Tibial nerve (tissue), 4 donors: ENCODE results near the gene PRKCH. TPM values are rescaled to one million over a fixed set of nuclear protein-coding genes. Genes with fewer than 3 reads are reported as not detected.

Source experiments
- DNase-seq, 2 donors: peaks; one replicate each; pipeline ENCODE4 v3.0.0-alpha.2; 2019; ENCODE audit warnings: low spot score in 2 of 2
- H3K27ac ChIP-seq, 4 donors: fragments of 200-600 bp; sonication (generic) in 3 of 4; one replicate each; pipeline ENCODE4 v1.5.1; 2017 to 2019; ENCODE audit warnings: mild to moderate bottlenecking in 1 of 4
- H3K27me3 ChIP-seq, 2 donors: fragments of 200-600 bp; sonication (generic) in 1 of 2; one replicate each; pipeline versions ENCODE4 v1.5.1 to v1.6.0; 2017 to 2019
- H3K36me3 ChIP-seq, 3 donors: fragments of 200-600 bp; sonication (generic); one replicate each; pipeline ENCODE4 v1.5.1; 2018 to 2019
- H3K4me1 ChIP-seq, 4 donors: fragments of 200-600 bp; sonication (generic) in 3 of 4; one replicate each; pipeline ENCODE4 v1.5.1; 2017 to 2019
- H3K4me3 ChIP-seq, 4 donors: fragments of 200-600 bp; sonication (generic) in 3 of 4; one replicate each; pipeline ENCODE4 v1.5.1; 2017 to 2019; ENCODE audit warnings: mild to moderate bottlenecking in 1 of 4, moderate library complexity in 1 of 4
- H3K9me3 ChIP-seq, 4 donors: fragments of 200-600 bp; sonication (generic) in 3 of 4; one replicate each; pipeline ENCODE4 v1.5.1; 2017 to 2019
- EP300 ChIP-seq, 2 donors: sonication (generic); formaldehyde crosslinking; IDR thresholded peaks; one replicate each; pipeline ENCODE4 v1.6.1; 2017; ENCODE audit warnings: antibody characterized with exemption in 2 of 2, mild to moderate bottlenecking in 1 of 2
- POLR2A ChIP-seq, 2 donors: fragments of 450-650 bp; IDR thresholded peaks; one replicate each; pipeline ENCODE4 v1.6.1; 2017; ENCODE audit warnings: antibody characterized with exemption in 2 of 2, mild to moderate bottlenecking in 2 of 2, moderate library complexity in 2 of 2
- WGBS, 2 donors: methylation state at CpG; one replicate each; pipeline ENCODE4 v1.1.5; 2018; 5-methylcytosine and 5-hydroxymethylcytosine counted together
- total RNA-seq, 4 donors: library from RNA; depleted of rRNA; stranded (reverse); fragments of >200 nt; gene quantifications; one replicate each; pipeline ENCODE4 v1.1.0, GENCODE V29; 2016
- TF ChIP-seq, protein P1 (sequence below), 5 experiments: fragments of 200-600 bp in 3 of 5; fragments of 450-650 bp in 2 of 5; sonication (generic) in 3 of 5; IDR thresholded peaks; one replicate each; pipeline ENCODE4 v1.5.1; 2016 to 2019; ENCODE audit warnings: antibody characterized with exemption in 5 of 5, mild to moderate bottlenecking in 3 of 5, moderate library complexity in 2 of 5

PRKCH gene
- total RNA-seq, result 10 to 100 TPM; 26.4 to 33.9 (median 29.2) TPM

DNA sequence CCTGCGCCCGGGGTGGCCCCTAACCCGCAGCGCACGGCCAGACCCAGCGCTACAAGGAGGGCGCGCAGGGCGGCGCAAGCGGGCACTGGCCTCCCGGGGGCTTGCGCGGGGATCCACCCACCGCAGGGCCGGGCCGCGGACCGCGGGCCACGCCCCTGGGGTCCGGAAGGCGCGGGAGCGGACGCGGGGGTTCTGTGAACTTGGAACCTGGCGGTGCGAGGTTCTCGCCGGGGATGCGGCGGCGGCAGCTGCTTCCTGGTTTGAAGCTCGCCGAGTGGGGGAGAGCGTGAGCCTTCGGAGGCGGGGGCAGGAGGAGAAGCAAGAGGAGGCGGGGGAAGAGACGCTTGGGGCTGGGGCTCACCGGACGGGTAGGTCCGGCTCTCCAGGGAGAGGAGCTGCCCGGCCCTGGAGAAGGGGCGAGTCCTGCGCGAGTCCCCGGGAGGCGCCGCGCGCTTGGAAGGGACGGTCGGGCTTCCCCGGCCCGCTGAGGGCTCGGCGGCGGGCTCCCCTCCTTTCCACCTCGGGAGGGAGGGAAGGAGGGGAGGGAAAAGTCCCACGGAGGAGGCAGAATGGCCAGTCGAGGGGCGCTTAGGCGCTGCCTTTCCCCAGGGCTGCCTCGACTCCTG, at the start of gene PRKCH:
TSS of gene PRKCH (plus strand) at position 195 of the 626 bp plus-strand sequence. CDS start 523 bp downstream, outside the sequence.
- no peaks in the 10 kb centered on the region for H3K36me3 ChIP-seq
- peaks cover 0 to 6% (median 0%) of the 10 kb centered on the region in 4 donors for H3K9me3 ChIP-seq
- peaks cover 0 to 23% (median 3%) of the 10 kb centered on the region in 4 donors for H3K4me1 ChIP-seq
- peak within 1 kb of the TSS; percentile 60 to 85 (median 72) for H3K27ac ChIP-seq
- H3K4me3 ChIP-seq, result peak within 1 kb of the TSS; percentile 49 to 65 (median 60)
- DNase-seq, result peak in 1 of 2 donors; percentile 47
- 1% methylated on average over 38 to 64 of the region's 66 CpGs for WGBS, 2 donors
- TF ChIP-seq EP300 (IDR thresholded peaks at IDR 0.05), result no peak
- TF ChIP-seq POLR2A (IDR thresholded peaks at IDR 0.05), result peak in 1 of 2 donors; percentile 26
- TF ChIP-seq, protein P1, sequence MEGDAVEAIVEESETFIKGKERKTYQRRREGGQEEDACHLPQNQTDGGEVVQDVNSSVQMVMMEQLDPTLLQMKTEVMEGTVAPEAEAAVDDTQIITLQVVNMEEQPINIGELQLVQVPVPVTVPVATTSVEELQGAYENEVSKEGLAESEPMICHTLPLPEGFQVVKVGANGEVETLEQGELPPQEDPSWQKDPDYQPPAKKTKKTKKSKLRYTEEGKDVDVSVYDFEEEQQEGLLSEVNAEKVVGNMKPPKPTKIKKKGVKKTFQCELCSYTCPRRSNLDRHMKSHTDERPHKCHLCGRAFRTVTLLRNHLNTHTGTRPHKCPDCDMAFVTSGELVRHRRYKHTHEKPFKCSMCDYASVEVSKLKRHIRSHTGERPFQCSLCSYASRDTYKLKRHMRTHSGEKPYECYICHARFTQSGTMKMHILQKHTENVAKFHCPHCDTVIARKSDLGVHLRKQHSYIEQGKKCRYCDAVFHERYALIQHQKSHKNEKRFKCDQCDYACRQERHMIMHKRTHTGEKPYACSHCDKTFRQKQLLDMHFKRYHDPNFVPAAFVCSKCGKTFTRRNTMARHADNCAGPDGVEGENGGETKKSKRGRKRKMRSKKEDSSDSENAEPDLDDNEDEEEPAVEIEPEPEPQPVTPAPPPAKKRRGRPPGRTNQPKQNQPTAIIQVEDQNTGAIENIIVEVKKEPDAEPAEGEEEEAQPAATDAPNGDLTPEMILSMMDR (IDR thresholded peaks at IDR 0.05), result peak in 1 of 5 experiments; percentile 8
- peaks cover 0 to 20% of the 10 kb centered on the region in 2 donors for H3K27me3 ChIP-seq

DNA sequence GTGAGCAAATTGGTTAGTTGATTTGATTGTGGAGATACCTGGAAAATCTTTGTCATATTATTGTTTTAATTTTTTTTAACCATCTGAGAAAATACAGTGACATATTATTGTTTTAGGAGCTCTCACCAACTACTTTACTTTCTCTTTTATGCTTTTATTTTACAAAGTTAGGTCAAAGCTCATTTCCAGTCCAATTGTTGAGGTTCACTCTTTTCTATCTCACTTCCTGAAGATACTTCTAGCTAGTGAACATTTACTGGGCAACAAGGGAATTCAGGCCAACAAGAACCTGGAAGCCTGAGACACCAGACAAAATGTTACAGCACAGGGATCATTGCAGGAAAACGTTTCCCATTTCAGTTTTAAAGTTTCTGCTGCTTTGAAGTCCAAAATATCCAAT, 44.1 kb upstream of the PRKCH start:
- H3K27ac ChIP-seq, result no peak overlapping the region
- TF ChIP-seq EP300 (IDR thresholded peaks at IDR 0.05), result no peak
- TF ChIP-seq, protein P1 (IDR thresholded peaks at IDR 0.05), result no peak
- TF ChIP-seq POLR2A (IDR thresholded peaks at IDR 0.05), result no peak
- H3K4me3 ChIP-seq, result no peak overlapping the region
- no peaks in the 10 kb centered on the region for H3K36me3 ChIP-seq
- no peaks in the 10 kb centered on the region for H3K9me3 ChIP-seq
- WGBS, 2 donors, result 62 to 70% methylated on average over 1 of the region's 1 CpG
- peaks cover 0 to 27% of the 10 kb centered on the region in 2 donors for H3K27me3 ChIP-seq
- DNase-seq, result no peak
- H3K4me1 ChIP-seq, result peaks cover 0 to 27% (median 0%) of the 10 kb centered on the region in 4 donors

DNA sequence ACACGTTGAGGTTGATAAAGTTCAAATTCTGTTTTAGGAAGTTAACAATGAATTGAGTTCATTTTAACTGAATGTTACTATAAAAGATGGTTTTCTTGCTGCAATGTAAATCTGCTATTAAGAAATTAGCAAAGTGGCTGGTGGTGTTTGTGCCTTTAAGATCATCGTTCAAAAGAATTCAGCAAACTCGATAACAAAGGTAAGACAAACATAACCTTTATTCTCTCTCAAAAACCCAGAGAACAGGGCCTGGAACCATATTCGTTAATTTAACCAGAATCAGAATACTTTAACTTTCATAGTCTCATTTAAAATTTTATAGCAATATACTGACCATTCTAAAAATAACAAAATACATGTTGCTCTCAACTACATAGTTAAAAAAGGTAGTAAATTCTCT, 43.6 kb upstream of the PRKCH start:
- peaks cover 0 to 26% (median 1%) of the 10 kb centered on the region in 4 donors for H3K4me1 ChIP-seq
- 72 to 73% methylated on average over 4 of the region's 4 CpGs for WGBS, 2 donors
- no peak for DNase-seq
- H3K4me3 ChIP-seq, result no peak overlapping the region
- H3K9me3 ChIP-seq, result no peaks in the 10 kb centered on the region
- H3K36me3 ChIP-seq, result no peaks in the 10 kb centered on the region
- no peak for TF ChIP-seq POLR2A (IDR thresholded peaks at IDR 0.05)
- no peak for TF ChIP-seq EP300 (IDR thresholded peaks at IDR 0.05)
- TF ChIP-seq, protein P1 (IDR thresholded peaks at IDR 0.05), result no peak
- no peak overlapping the region for H3K27ac ChIP-seq
- H3K27me3 ChIP-seq, result peaks cover 0 to 27% of the 10 kb centered on the region in 2 donors

DNA sequence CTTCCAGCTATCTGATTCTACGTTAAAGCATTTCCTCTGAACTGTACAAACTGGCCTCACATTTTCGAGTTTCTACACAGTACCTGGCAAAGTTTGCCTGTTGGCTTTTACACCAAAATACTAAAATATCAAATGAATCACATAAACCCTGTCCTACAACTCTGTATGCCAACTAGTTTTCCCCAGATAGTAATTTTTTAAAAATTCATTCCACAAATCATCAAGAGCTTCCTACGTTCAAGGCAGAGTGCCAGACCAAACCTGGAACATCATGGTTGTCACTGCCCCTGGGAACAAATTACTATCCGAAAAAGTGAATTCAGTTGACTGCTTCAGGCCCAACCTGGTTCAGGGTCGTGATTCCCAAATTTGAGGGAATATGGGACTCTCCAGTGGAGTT, 42.3 kb upstream of the PRKCH start:
- no peaks in the 10 kb centered on the region for H3K9me3 ChIP-seq
- H3K4me1 ChIP-seq, result peaks cover 0 to 24% (median 1%) of the 10 kb centered on the region in 4 donors
- no peaks in the 10 kb centered on the region for H3K36me3 ChIP-seq
- H3K27me3 ChIP-seq, result peaks cover 0 to 27% of the 10 kb centered on the region in 2 donors
- TF ChIP-seq, protein P1 (IDR thresholded peaks at IDR 0.05), result no peak
- TF ChIP-seq POLR2A (IDR thresholded peaks at IDR 0.05) (no peak), EP300 (IDR thresholded peaks at IDR 0.05) (peak in 1 of 2 donors; percentile 55)
- H3K4me3 ChIP-seq, result peak overlapping the region in 1 of 4 donors; percentile 70
- H3K27ac ChIP-seq, result peak overlapping the region in 3 of 4 donors; percentile 31 to 95 (median 84)
- 61 to 62% methylated on average over 5 of the region's 5 CpGs for WGBS, 2 donors
- DNase-seq, result peak in 1 of 2 donors; percentile 48

DNA sequence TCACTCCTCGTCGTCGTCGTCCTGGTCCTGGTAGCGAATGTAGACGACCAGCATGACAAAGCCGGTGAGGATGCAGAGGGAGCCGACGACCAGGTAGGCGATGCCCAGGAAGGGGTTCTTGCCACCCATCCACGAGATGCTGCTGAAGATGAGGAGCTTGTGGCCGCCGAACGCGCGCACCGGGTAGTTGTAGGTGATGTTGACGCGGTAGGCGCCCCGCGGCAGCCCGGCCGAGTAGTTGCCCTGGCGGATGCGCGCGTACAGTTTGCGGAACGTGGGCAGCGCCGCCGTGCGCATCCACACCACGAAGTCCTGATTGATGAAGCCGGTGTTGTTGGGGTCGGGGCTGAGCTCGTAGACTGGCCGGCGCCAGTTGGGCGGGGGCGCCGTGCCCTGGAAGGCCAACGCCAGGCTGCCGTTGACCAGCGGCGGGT, 41.3 kb upstream of the PRKCH start:
- Histone ChIP-seq H3K9me3 (no peaks in the 10 kb centered on the region), H3K27ac (peak overlapping the region; percentile 78 to 95 (median 84)), H3K4me1 (peaks cover 0 to 24% (median 1%) of the 10 kb centered on the region in 4 donors), H3K4me3 (peak overlapping the region; percentile 41 to 70 (median 48)), H3K27me3 (peaks cover 0 to 27% of the 10 kb centered on the region in 2 donors), H3K36me3 (no peaks in the 10 kb centered on the region)
- no peak for DNase-seq
- TF ChIP-seq POLR2A (IDR thresholded peaks at IDR 0.05) (no peak), EP300 (IDR thresholded peaks at IDR 0.05) (no peak)
- TF ChIP-seq, protein P1 (IDR thresholded peaks at IDR 0.05), result no peak
- 20 to 39% methylated on average over 28 to 35 of the region's 47 CpGs for WGBS, 2 donors
